Large intestine (tissue), 3 donors: ENCODE results near the gene SLC39A9. TPM values are rescaled to one million over a fixed set of nuclear protein-coding genes. Genes with fewer than 3 reads are reported as not detected.
"Not testable (repeated sequence)": the region's sequence is repeated elsewhere in the genome, so short reads cannot be mapped to it uniquely, and the experiment has no call there.

ENCODE experiments used
- DNase-seq, 2 donors: peaks; one replicate each; pipeline versions ENCODE4 v3.0.0 to v3.0.0-alpha.2; 2013
- H3K27ac ChIP-seq: one replicate; pipeline ENCODE4 v1.5.1; 2013; ENCODE audit warnings: low read length
- H3K27me3 ChIP-seq: 2 replicates; pipeline ENCODE4 v1.6.1; 2013; ENCODE audit warnings: low read length; ENCODE audit not compliant: control insufficient read depth, insufficient read depth
- H3K36me3 ChIP-seq: 2 replicates; pipeline ENCODE4 v1.6.1; 2013; ENCODE audit warnings: low read length; ENCODE audit not compliant: control insufficient read depth, insufficient read depth
- H3K4me1 ChIP-seq: one replicate; pipeline ENCODE4 v1.6.1; 2013; ENCODE audit warnings: low read length; ENCODE audit not compliant: control insufficient read depth, insufficient read depth
- H3K4me3 ChIP-seq: one replicate; pipeline ENCODE4 v1.5.1; 2013; ENCODE audit warnings: low read length
- H3K9me3 ChIP-seq: one replicate; pipeline ENCODE4 v1.6.1; 2013; ENCODE audit warnings: mild to moderate bottlenecking, low read depth, low read length, moderate library complexity; ENCODE audit not compliant: control insufficient read depth
- WGBS: methylation state at CpG from one replicate; pipeline ENCODE4 v1.1.5; 2013; ENCODE audit warnings: low lambda C conversion rate; ENCODE audit not compliant: insufficient coverage; 5-methylcytosine and 5-hydroxymethylcytosine counted together
- polyA plus RNA-seq: library from polyadenylated mRNA; unstranded; fragments of 120-200 nt; gene quantifications from one replicate; pipeline ENCODE4 v1.2.1, GENCODE V29; 2013

Gene SLC39A9
- polyA plus RNA-seq, 1 donor: 66.9 TPM

DNA sequence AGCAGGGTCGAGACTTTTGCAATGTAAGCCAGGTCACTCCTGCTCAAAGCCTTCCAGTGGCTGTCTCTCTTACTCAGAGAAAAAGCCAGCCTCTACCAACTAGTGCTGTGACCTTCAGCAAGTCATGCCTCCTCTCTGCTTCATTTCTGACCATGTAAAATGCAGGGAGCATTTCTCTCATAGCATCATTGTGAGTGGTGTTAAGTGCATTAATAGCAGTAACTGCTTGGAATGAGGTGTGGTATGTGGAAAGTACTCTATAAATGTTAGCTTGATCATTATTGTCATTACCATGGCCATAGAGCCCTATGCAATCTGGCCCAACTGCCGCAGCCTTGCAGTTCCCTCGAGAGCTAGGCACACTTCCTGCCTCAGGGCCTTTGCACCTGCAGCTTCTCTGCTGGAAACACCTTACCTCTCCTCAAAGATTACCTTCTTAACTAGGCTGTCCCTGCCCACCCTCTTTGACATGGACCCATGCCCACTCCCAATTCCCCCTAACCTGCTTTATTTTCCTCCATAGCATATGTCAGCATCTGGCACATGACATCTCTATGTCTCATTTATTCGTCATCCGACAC, 96.9 kb downstream of the SLC39A9 start:
- H3K36me3 ChIP-seq: no peaks in the 10 kb centered on the region
- H3K27me3 ChIP-seq: peaks cover 4% of the 10 kb centered on the region
- H3K27ac ChIP-seq: no peak overlapping the region
- no peak overlapping the region for H3K4me3 ChIP-seq
- no peaks in the 10 kb centered on the region for H3K4me1 ChIP-seq
- no peak for DNase-seq
- 94% methylated on average over 3 of the region's 5 CpGs for WGBS
- H3K9me3 ChIP-seq: no peaks in the 10 kb centered on the region

DNA sequence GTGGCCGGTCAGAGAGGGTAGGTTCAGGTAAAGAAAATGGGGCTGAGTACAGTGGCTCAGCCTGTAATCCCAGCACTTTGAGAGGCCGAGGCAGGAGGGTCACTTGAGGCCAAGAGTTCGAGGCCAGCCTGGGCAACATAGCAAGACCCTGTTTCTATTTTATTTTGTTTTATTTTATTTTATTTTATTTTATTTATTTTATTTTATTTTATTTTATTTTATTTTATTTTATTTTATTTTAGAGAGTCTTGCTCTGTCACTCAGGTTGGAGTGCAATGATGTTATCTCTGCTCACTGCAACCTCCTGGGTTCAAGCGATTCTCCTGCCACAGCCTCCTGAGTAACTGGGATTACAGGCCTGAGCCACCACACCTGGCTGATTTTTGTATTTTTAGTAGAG, 99.4 kb downstream of the SLC39A9 start:
- DNase-seq, H3K4me1 ChIP-seq, H3K9me3 ChIP-seq, H3K4me3 ChIP-seq, H3K36me3 ChIP-seq, H3K27ac ChIP-seq: not testable (repeated sequence)
- H3K27me3 ChIP-seq: peaks cover 12% of the 10 kb centered on the region
- 92% methylated on average over 2 of the region's 4 CpGs for WGBS

DNA sequence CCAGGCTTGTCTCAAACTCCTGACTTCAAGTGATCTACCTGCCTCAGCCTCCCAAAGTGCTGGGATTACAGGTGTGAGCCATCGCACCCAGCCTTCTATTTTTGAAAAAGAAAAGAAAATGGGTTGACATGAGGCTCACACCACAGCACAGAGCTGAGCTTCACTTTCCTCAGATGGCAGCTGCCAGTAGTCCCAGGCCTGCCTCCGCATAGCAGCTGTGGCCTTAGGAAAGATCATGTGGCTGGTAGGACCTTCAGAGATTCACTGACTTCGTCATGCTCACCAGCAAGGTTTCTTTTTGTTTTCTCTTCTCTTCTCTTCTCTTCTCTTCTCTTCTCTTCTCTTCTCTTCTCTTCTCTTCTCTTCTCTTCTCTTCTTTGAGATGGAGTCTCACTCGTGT, 99.8 kb downstream of the SLC39A9 start:
- H3K4me3 ChIP-seq, H3K27ac ChIP-seq, DNase-seq, H3K4me1 ChIP-seq, H3K9me3 ChIP-seq, H3K36me3 ChIP-seq: not testable (repeated sequence)
- peaks cover 14% of the 10 kb centered on the region for H3K27me3 ChIP-seq
- 100% methylated on average over 1 of the region's 4 CpGs for WGBS

DNA sequence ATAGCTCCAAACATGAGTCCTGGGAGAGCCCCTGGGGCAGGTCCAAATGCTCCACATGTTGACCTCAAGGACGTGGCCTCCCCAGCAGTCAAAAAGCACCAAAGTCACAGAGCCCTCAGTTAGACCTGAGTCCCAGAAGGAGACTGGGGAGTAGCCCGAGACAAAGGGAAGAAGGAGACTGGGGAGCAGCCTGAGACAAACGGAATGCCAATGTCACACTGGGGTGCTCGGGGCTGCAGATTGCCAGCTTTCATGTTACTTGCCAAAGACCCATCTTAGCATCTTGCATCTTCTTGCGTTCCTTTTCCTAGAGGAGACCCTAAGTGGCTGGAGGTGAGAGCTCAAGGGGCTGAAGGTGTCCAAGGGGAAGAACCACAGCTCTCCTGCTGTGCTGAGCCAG, 100.9 kb downstream of the SLC39A9 start:
- no peak overlapping the region for H3K27ac ChIP-seq
- no peaks in the 10 kb centered on the region for H3K4me1 ChIP-seq
- WGBS: no CpG with 5 or more reads among the region's 5 CpGs
- H3K4me3 ChIP-seq: no peak overlapping the region
- H3K27me3 ChIP-seq: peaks cover 11% of the 10 kb centered on the region
- H3K9me3 ChIP-seq: no peaks in the 10 kb centered on the region
- H3K36me3 ChIP-seq: no peaks in the 10 kb centered on the region
- DNase-seq: no peak

DNA sequence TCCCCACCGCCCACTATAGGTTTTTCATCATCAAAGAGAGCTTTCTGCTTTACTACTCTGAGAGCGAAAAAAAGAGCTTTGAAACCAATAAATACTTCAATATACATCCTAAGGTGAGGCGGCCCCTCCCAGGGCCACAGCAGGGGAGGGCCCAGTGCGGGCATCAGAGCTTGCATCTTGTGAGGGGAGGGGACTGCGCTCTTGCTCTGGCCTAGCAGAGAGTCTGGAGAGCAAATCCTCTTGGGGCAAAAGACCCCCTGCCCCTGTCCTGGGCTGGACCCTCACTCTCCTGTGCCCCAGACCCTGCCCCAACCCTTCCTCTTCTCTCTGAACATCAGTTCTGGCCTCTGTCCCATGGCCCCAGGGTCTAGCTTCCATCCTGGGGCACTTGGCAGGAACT, 101.6 kb downstream of the SLC39A9 start:
- no peak overlapping the region for H3K27ac ChIP-seq
- WGBS: no CpG with 5 or more reads among the region's 5 CpGs
- H3K4me1 ChIP-seq: no peaks in the 10 kb centered on the region
- no peak for DNase-seq
- peaks cover 11% of the 10 kb centered on the region for H3K27me3 ChIP-seq
- no peaks in the 10 kb centered on the region for H3K36me3 ChIP-seq
- no peak overlapping the region for H3K4me3 ChIP-seq
- H3K9me3 ChIP-seq: no peaks in the 10 kb centered on the region

DNA sequence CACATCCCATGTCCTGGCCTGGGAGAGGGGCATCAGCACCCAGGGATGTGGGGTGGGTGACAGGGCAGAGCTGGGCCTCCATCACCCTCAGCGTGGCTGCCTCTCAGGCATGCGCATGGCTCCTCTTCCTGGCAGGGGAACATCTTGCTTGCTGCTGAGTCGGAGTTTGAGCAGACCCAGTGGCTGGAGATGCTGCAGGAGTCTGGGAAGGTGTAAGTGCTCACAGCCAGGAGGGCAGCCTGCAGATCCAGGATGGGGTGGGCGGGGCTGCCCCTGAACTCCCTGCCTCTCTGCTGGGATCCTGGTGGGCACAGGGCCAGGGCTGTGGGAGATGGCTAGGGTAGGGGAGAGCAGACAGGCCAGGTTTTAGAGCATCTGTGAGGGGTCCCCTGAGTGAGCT, 102.2 kb downstream of the SLC39A9 start:
- WGBS: no CpG with 5 or more reads among the region's 4 CpGs
- peaks cover 11% of the 10 kb centered on the region for H3K27me3 ChIP-seq
- H3K9me3 ChIP-seq: no peaks in the 10 kb centered on the region
- no peaks in the 10 kb centered on the region for H3K36me3 ChIP-seq
- H3K27ac ChIP-seq: no peak overlapping the region
- DNase-seq: no peak
- H3K4me3 ChIP-seq: no peak overlapping the region
- no peaks in the 10 kb centered on the region for H3K4me1 ChIP-seq

DNA sequence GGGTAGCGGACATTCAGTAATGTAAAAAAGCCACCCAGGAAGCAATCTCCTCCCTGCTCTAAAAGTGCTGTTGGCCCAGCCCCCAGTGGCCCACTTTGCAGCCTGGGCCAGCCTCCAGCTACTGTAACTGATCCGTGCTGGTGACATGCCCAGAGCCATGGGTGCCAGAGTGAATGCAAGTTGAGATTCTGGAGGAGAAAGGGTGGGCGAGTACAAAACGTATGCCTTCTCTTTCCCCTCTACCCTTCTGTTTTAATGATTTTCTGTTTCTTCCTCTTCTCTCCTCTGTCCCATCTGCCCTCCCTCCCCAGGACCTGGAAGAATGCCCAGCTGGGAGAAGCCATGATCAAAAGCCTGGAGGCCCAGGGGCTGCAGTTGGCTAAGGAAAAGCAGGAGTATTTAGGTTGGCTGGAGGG, 102.9 kb downstream of the SLC39A9 start:
- no CpG with 5 or more reads among the region's 4 CpGs for WGBS
- Histone ChIP-seq H3K27ac (no peak overlapping the region), H3K9me3 (no peaks in the 10 kb centered on the region), H3K36me3 (no peaks in the 10 kb centered on the region), H3K27me3 (peaks cover 11% of the 10 kb centered on the region), H3K4me1 (no peaks in the 10 kb centered on the region), H3K4me3 (no peak overlapping the region)
- DNase-seq: no peak

DNA sequence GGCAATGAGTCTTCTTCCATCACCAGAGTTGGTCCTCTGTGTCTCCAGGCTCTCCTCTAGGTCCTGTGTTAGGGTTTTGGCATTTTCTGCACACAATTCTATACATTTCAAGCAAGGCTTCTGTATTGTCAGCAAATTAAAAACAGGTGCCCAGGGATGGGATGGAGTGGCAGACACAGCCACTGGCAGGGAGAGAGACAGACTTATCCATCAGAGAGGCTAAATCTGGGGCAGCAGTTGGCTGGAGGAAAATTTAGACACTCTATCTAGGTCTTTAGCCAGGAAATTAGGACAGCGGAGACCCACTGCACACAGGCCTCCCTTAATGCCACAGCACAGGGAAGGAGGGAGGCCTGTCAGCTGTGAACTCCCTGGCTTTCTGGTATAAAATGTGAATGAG, 106.3 kb downstream of the SLC39A9 start:
- no peak overlapping the region for H3K4me3 ChIP-seq
- no peaks in the 10 kb centered on the region for H3K4me1 ChIP-seq
- no CpG with 5 or more reads among the region's 1 CpG for WGBS
- no peaks in the 10 kb centered on the region for H3K9me3 ChIP-seq
- no peak for DNase-seq
- H3K36me3 ChIP-seq: no peaks in the 10 kb centered on the region
- no peak overlapping the region for H3K27ac ChIP-seq
- peaks cover 11% of the 10 kb centered on the region for H3K27me3 ChIP-seq

DNA sequence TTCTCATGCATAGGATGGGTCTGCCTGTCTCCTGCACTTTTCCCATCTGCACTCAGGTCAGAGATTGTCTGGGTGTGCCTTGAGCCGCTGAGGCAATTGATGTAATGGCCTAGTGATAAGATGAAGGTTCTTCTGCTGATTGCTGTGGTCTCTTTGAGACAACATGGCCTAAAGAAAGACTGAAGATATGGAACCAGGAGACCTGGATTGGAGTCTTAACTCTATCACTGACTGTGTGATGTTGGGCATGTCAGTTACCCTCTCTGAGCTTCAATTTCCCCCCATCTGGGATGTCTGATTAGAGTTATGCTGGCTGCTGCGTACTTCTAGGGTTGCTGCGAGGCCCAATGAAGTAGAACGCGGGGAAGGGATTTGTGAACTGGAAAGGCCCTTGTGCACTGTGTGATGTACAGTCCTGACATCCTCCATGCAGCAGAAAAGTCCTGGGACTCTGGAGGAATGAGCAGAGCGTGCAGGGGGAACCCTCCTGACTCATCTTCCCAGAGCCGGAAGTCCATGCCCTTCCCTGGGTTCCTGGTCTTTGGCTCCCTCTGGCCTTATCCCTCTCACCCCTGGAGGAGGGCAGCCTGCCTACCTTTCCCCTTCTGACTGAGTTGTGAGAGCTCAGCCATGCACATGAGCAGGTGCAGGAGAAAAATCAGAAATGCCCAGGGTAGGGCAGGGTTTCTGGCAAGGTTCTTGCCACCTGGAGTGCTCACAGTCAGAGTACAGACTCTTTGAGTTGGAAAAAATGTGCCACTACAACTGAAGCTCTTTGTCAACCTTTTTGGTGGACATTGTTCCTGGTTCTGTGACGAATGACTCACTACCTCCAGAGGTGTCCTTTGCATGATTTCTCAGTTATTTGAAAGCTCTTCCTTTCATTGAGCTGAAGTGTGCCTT, 107.1 kb downstream of the SLC39A9 start:
- no peak overlapping the region for H3K4me3 ChIP-seq
- H3K27me3 ChIP-seq: peaks cover 11% of the 10 kb centered on the region
- DNase-seq: no peak
- no peaks in the 10 kb centered on the region for H3K36me3 ChIP-seq
- WGBS: no CpG with 5 or more reads among the region's 8 CpGs
- H3K27ac ChIP-seq: no peak overlapping the region
- H3K4me1 ChIP-seq: no peaks in the 10 kb centered on the region
- H3K9me3 ChIP-seq: no peaks in the 10 kb centered on the region

DNA sequence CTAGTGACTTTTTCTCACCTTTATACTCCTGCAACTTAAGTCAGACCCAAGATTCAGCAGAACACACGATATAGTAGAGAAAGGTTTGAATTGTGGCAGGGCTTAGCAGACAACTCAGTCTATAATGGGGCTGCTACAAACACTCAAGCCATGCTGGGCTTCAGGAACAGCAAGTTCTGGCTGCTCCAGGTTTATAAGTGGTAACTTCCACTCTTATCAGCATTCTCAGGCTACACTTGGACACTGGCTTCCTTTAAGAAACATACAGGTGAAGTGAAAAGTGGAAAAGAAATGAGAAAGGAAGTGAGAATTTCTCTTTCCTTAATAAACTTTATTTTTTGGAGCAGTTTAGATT, 107.7 kb downstream of the SLC39A9 start:
- no peaks in the 10 kb centered on the region for H3K4me1 ChIP-seq
- WGBS: no CpG with 5 or more reads among the region's 1 CpG

More for the DNA sequence above, 107.7 kb downstream of the SLC39A9 start:
- H3K27me3 ChIP-seq: peaks cover 13% of the 10 kb centered on the region
- DNase-seq: no peak
- no peak overlapping the region for H3K4me3 ChIP-seq
- H3K9me3 ChIP-seq: no peaks in the 10 kb centered on the region
- no peak overlapping the region for H3K27ac ChIP-seq
- no peaks in the 10 kb centered on the region for H3K36me3 ChIP-seq
